Tongue (tissue), 2 donors: ENCODE data around the gene YIF1B. TPM values are rescaled to one million over a fixed set of nuclear protein-coding genes. Genes with fewer than 3 reads are reported as not detected.

Experiments
- DNase-seq: peaks from one replicate; pipeline ENCODE4 v3.0.0-alpha.2; 2015
- total RNA-seq: library from RNA; depleted of rRNA; stranded (reverse); fragments of >200 nt; gene quantifications from one replicate; pipeline ENCODE4 v1.2.3, GENCODE V29; 2014

The YIF1B gene
- total RNA-seq, 1 donor from 2014 or later, result 24.2 TPM

DNA sequence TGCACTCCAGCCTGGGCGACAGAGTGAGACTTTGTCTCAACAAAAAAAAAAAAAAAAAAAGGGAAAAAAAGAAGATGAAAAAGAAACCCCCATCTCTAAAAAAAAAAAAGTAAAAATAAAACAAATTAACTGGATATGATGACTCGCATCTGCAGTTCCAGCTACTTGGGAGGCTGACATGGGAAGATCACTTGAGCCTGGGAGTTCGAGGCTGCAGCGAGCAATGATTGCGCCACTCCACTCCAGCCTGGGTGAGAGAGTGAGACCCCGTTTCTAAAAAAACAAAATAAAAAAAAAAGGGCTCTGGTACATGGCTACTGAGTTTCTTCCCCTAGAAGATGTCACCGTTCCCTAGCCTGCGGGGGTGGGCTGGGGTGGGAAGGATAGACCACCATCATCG, 17.5 kb upstream of the YIF1B start:
- DNase-seq, result no peak

DNA sequence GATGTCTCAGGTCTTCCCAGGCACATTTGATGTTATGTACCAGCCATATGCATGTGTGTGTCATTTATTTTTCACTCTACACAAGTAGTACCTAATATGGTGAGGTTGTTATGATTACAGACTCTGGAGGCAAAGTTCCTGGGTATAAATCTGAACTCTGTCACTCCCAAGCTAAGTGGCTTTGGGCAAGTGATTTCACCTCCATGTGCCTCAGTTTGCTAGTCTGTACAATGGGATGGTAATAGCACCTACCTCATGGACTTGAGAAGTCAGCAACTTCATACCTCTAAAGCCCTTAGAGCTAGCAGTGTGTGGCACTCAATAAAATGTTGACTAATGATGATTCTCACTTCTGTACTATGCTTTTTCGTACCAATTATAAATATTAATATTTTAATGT, 16.0 kb upstream of the YIF1B start:
- no peak for DNase-seq

DNA sequence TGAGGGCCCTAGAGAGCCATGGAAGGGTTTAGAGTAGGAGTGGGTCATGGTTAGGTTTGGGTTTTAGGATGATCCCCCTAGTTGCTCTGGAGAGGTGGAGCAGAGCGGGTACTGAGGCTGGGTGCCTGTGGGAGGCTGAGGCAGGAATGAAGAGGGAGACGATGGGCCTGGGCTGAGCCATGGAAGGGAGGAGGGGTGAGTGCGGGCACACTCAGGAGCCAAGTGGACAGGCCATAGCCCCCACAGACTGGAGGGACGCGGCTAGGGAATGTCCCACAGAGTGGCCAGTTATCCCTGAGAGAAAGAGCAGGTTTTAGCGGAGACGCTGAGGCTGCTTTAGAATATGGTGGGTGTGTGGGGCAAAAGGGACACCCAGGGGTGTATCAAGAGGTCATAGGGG, 13.9 kb upstream of the YIF1B start:
- DNase-seq, result no peak

DNA sequence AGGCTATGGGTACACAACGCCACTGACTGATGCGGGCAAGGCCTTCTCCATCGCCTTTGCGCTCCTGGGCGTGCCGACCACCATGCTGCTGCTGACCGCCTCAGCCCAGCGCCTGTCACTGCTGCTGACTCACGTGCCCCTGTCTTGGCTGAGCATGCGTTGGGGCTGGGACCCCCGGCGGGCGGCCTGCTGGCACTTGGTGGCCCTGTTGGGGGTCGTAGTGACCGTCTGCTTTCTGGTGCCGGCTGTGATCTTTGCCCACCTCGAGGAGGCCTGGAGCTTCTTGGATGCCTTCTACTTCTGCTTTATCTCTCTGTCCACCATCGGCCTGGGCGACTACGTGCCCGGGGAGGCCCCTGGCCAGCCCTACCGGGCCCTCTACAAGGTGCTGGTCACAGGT, 10.8 kb upstream of the YIF1B start:
- DNase-seq, result no peak

DNA sequence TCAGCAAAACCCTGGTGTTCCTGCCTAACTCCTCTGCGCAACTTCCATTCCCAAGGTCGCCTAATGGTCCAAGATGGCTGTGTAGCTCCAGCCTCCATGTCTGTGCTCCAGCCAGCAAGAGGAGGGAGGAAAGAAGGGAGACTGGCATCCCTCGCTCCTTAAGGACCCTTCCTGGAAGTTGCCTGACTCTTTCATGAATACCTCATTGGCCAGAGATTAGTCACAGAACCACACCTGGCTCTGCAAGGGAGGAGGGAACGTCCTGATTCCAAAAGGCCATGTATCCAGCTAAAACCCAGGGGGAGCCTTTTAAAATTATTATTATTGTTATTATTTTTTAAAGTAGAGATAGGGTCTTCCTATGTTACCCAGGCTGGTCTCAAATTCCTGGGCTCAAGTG, 8.7 kb upstream of the YIF1B start:
- DNase-seq, result no peak

DNA sequence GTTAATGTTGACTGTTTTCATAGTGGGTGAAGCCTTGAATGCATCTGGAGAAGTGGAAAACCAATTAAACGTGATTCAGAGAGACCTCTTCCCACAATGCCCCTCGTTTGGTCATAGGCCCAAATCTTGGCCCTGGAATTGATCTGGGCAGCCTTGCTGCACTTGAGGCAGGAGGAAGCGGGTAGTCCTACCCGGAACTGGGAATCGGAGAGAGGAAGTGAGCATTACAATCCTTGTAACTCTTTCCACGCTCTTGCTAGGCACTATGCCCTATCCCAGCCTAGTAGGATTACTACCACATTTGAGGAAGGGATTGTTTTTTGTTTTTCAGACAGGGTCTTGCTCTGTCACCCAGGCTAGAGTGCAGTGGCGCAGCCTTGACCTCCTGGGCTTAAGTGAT, 7.5 kb upstream of the YIF1B start:
- DNase-seq, result no peak

DNA sequence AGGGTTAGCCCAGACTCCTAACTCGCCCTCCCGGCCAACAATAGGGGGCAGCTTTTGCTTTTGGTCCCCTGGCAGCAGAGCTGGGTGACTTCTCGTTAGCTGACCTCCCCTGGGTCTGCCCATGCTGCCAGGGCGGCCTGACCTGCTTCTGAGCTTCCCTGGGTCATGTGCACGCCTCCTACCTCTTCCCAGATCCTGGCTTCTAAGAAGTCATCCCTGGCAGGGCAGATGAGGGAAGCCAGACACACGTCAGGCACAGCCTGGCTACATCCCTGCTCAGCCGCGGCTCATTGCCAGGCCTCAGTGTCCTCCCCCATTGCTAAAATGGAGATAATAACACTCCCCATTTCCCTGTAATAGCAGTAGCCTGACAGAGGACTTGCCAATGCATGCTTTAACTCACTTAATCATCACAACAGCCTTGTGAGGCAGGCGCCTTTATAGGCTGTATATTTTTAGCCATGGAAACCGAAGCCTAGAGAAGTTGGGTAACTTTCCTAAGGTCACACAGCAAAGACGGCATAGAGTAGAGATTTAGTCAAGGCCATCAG, 6.0 kb upstream of the YIF1B start:
- DNase-seq, result no peak

DNA sequence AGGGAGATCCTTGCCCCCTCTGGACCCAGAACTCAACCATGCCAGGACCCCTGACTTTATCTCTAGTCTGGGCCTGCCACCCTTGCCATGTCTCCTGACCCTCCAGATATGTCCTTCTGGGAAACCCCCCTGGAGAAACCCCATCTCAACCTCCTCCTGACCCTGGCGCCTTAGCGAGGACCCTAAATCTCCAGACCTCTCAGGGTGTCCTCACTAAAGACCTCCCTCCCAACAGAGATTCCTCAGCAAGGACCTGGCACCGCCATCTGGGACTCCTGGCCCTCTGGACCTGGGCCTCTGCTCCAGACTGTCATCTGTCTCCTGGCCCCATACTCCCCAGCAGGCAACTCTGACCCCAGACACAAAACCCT, 5.2 kb upstream of the YIF1B start:
- DNase-seq, result no peak

DNA sequence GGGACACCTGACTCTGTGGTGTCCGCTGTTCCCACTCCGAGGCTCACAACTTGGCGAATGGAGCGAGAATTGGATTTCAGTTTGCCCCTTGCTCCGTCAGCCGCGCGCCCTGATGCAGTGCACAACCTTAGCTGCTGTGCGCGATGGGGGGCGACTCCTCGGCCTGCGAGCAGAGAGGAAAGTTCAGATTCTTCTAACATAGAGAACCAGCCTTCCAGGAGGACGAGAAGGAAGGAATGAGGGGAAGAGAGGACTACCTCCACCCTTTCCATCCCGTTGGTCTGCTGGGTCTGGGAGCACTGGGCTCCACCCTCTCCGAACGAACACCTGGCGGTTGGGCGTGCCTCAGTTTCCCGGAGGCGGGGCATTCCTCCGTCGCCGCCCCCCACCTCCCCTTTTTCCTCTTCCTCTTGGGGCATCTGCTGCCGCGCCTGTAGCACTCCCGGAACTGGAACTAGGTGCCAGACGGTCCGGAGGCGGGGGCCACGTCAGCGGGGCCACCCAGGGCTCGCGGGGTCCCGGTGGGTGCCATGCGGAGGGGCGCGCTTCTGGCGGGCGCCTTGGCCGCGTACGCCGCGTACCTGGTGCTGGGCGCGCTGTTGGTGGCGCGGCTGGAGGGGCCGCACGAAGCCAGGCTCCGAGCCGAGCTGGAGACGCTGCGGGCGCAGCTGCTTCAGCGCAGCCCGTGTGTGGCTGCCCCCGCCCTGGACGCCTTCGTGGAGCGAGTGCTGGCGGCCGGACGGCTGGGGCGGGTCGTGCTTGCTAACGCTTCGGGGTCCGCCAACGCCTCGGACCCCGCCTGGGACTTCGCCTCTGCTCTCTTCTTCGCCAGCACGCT, 3.9 kb upstream of the YIF1B start, which contains the start of gene KCNK6:
Gene KCNK6 (plus strand): TSS at position 425 of the 838 bp plus-strand sequence. CDS start 106 bp downstream, at position 531.
- peak; percentile 67 for DNase-seq

DNA sequence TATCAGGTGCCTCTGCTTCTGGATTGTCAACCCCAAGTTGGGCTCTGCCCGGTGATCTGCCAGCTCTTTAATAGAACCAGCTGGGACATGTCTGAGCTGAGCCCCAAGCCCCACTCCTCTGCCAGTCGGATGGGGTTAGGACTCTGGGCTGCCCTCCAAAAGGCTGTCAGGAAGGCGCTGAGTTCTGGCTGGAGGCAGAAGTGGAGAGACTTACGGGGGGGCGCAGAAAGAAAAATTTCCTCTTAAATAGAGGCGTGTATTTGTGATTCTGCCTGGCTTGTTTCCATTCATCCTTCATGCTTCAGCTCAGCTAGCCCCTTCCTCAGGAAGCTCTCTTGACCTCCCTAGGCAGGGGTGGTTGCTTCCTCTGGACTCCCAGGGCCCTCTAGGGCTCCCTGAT, 2.9 kb upstream of the YIF1B start:
- DNase-seq, result peak; percentile 66

DNA sequence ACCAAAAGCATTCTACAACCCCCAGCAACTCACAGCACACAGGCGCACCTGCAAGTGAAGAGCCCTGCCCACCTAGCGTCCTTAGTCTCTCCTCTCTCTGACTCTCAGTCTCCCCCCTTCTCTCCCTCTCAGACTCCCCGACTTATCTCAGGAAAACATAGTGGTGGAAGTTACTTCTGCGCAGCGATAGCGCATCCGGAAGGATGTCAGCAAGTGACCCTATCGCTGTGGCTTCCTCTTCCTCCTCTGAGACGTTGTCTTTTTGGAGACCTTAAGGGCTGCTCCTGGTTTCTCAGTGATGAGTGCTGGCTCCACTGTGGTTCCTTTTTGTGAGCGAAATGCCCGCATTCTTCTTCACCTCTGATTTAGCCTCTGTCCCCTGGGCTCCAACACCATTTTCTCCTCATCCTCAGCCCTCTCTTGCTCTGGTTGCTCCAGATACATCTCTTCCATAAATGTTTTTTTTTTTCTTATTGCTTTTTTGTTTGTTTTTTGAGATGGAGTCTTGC, 1.4 kb upstream of the YIF1B start:
- DNase-seq, result no peak

DNA sequence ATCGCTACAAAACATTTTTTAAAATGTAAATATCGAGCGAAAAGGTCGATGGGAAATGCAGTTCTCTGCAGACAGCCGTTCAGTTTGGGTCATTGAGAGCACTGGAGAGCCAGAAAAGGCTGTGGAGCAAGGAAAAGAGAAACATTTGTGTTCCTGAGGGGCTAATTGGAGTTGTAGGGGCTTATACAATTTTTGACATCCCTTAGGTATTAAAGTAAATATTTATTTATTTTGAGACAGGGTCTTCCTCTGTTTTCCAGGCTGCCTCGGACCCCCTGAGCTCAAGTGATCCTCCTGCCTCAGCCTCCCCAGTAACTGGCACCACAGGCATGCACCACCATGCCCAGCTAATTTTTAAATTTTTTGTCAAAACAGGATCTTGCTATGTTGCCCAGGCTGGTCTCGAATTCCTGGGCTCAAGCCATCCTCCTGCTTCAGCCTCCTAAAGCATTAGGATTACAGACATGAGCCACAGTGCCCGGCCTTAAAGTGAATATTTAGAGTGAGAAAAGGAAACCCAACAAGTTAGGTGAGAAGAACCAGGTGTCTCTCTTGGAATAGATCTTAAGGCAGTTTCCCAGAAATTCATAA, 825 bp upstream of the YIF1B start:
- no peak for DNase-seq

DNA sequence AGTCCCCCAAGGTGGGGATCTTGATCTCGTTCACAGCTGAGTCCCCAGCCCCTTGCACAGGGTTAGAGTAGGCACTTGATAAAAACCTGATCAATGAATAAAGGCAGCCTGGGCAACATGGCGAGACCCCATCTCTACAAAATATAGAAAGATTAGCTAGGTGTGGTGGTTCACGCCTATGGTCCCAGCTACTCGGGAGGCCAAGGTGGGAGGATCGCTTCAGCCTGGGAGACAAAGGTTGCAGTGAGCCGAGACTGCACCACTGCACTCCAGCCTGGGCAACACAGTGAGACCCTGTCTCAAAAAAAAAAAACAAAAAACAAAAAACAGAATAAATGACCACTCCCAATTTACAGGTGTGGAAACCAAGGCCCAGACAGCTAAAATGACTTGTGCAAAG, 4.8 kb downstream of the YIF1B start:
- no peak for DNase-seq

DNA sequence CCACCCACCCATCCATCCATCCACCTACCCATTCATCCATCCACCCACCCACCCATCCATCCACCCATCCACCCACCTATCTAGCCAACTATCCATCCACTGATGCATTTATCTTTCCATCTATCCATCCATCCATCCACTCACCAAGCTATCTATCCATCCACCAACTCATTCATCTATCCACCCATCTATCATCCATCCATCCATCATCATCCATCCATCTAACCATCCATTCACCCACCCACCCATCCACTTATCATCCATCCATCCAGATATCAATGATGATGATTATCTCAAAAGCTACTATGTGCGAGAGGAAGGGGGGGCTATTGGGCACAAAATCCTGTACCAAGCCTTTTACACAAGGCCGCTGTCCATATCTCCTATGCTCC, 5.5 kb downstream of the YIF1B start:
- no peak for DNase-seq

DNA sequence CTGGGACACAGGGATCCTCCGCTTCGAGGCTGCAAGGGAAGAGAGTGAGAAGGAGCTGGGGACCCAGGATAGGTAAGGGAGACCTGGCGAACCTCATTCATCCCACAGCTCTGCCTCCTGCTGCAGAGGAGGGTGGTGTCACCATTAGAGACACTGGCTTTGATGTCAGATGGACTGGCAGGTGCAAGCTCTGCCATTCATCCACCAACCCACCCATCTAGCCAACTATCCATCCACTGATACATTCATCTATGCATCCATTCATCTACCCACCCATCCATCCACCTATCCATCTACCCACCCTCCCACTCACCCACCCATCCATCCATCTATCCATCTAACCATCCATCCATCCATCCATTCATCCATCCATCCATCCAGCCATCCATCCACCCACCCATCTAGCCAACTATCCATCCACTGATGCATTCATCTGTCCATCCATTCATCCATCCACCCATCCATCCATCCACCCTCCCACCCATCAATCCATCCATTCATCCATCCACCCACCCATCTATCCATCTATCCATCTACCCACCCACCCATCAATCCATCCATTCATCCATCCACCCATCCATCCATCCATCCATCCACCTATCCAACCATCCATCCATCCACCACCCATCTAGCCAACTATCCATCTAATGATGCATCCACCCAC, 6.0 kb downstream of the YIF1B start:
- DNase-seq, result no peak

DNA sequence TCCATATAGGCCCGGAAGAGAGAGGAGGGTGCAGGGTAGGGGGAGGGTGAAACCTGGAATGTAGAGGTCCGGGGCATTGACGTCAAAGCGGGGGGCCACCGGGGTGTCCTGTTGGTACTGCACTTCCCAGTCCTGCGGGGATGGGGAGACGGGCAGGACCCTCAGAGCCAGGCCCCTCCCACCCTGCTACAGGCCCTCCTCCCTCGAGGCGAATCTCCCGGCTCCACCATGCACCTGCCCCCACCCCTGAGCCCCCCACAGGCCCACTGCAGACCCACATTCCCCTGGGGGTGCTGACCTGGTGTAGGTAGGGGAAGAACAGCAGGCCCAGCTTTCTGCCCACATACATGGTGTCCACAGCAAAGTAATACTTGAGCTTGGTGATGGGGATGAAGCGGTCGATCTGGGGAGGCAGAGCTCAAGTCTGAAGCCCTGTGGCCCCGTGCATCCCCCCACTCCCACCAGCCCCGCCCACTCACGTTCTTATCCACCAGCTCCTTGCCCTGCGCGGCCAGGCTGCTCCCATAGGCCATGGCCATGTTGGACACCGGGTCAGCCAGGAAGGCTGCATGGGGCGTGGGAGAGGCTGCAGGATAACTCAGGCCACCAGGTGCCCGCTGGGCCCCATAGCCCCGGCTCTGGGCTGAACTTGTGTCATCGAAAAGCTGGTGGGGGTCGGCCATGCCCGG, 6.7 kb downstream of the YIF1B start:
- no peak for DNase-seq

DNA sequence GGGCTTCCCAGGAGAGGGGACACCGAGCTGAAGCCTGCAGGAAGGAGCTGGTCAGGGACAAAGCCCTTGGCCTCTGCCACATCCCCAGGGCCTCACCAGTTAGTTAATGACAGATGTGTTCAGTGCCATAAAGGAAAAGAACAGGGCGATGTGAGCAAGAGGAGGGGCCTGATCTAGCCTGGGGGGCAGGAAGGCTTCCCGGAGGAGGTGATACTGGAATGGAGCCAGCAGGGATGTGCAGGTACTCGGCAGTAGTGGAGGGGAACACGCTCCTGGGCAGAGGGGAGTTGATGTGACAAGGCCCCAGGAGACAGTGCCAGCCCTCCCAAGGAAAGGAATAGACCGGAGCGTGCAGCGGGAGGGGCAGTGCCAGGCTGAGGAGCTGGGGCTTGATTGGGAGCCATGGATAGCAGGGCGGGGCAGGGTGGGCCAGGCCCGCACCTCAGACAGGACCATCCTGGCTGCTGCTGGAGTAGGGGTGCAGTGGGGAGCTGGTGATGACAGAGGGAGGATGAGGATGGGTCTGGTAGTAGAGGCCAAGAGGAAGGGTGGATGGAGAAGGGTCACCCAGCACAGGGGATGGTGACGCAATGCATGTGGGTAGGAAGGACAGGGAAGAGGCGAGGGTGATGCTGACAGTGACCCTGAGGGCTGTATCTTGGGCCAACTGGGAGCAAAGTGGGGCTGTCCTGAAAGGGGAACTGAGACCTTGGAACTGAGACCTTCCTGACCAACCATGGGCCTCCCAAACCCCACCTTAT, 7.6 kb downstream of the YIF1B start:
- no peak for DNase-seq

DNA sequence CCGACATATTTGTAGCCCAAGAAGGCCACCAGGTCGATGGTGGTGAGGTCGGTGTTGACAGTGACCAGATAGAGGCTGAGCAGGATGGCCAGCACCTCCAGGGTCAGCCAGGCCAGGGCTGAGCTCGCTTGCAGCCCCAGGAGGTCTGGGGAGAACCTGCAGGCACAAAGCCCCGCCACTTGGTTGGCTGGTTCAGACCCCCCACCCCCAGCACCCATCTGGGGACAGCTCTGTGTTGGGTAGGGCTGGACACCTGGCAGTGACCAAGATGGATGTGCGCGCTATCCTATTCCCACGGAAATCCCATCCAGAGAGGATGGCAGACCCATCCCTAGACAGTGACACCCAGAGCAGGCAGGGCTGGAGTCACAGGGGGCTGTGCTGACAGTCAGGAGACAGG, 8.2 kb downstream of the YIF1B start:
- no peak for DNase-seq

DNA sequence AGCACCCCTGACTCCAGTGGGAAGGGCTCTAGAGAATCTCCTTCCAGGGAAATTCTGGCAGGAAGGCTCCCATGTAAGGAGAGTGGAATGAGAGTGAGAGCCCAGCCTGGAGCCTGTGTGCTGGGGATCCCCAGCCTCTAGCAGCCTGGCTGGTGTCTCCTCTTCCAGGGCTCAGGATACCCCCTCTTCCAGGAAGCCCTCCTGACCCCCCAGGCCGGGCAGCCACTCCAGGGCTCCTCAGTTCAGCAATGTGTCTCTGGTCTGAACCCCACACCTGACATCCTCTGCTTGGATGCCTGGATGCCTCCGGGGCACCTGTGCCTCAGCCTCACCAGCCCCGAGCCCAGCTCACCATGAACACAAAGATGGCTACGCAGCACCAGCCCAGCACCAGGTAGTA, 8.7 kb downstream of the YIF1B start:
- DNase-seq, result no peak

DNA sequence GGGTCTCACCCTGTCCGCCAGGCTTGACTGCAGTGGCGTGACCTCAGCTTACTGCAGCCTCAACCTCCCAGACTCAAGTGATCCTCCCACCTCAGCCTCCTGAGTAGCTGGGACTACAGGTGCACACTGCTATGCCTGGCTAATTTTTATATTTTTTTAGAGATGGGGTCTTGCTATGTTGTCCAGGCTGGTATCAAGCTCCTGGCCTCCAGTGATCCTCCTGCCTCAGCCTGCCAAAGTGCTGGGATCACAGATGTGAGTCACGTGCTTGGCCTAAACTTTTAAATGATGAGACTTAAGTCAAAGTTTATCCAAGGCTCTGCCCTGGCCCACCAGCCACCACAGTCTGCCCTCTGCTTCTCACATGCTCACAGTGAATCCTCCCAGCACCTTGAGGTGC, 9.5 kb downstream of the YIF1B start:
- DNase-seq, result no peak

DNA sequence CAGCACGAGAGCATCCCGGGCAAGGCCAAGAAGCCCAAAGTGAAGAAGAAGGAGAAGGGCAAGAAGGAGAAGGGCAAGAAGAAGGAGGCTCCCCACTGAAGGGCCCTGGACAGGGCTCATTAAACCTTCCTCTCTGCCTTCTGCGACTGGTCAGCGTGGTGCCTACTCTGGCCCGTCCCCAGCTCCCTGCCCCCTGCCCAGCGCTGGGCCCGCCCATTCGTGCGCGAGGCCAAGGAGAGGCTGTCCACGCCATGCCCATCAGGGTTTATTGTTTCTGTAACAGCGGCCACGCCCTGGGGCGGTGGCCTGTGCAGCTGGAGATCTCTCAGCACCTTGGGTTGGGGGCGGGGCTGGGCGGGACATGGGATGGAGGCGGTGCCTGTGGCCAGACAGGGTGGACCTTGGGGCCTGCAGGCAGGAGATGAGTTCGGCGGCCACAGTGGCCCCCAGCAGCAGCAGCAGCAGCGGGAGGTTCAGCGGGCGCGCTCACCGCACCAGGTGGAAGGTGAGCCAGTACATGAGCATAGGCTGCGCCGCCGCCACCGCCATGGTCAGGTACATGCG, 10.8 kb downstream of the YIF1B start:
- peak; percentile 77 for DNase-seq
